Heart left ventricle (tissue), 16 donors: ENCODE data around the gene HTT. TPM values are rescaled to one million over a fixed set of nuclear protein-coding genes. Genes with fewer than 3 reads are reported as not detected.

ENCODE experiments used
- ATAC-seq, 4 donors: fragments of 200-7000 bp; cut with Tn5 transposase; one replicate each; pipeline ENCODE4 v1.9.1; 2020 to 2022; ENCODE audit warnings: moderate library complexity in 4 of 4, mild to moderate bottlenecking in 3 of 4, moderate number of reproducible peaks in 1 of 4
- DNase-seq, 5 donors: peaks; one replicate each; pipeline ENCODE4 v3.0.0-alpha.2; 2020
- H3K27ac ChIP-seq, 12 donors: fragments of 200-600 bp; sonication (generic) in 4 of 12; one replicate each; pipeline versions ENCODE4 v1.5.0 to v1.8.0; 2016 to 2022; ENCODE audit warnings: mild to moderate bottlenecking in 2 of 12
- H3K27me3 ChIP-seq, 9 donors: fragments of 200-600 bp; sonication (generic) in 2 of 9; one replicate each; pipeline versions ENCODE4 v1.5.1 to v1.8.0; 2016 to 2022; ENCODE audit warnings: mild to moderate bottlenecking in 3 of 9
- H3K36me3 ChIP-seq, 9 donors: fragments of 200-600 bp; sonication (generic) in 2 of 9; one replicate each; pipeline versions ENCODE4 v1.5.0 to v1.8.0; 2018 to 2022; ENCODE audit warnings: mild to moderate bottlenecking in 2 of 9
- H3K4me1 ChIP-seq, 12 donors: fragments of 200-600 bp; sonication (generic) in 4 of 12; one replicate each; pipeline versions ENCODE4 v1.5.0 to v1.8.0; 2016 to 2022; ENCODE audit warnings: mild to moderate bottlenecking in 3 of 12
- H3K4me3 ChIP-seq, 12 donors: fragments of 200-600 bp; sonication (generic) in 4 of 12; one replicate each; pipeline versions ENCODE4 v1.5.0 to v1.8.0; 2017 to 2022; ENCODE audit warnings: mild to moderate bottlenecking in 9 of 12, moderate library complexity in 4 of 12
- H3K9me3 ChIP-seq, 12 donors: fragments of 200-600 bp; sonication (generic) in 4 of 12; one replicate each; pipeline versions ENCODE4 v1.5.0 to v1.8.0; 2016 to 2022; ENCODE audit warnings: mild to moderate bottlenecking in 1 of 12
- CTCF ChIP-seq, 12 donors: fragments of 200-600 bp; sonication (generic) in 4 of 12; IDR thresholded peaks; one replicate each; pipeline versions ENCODE4 v1.5.0 to v1.8.0; 2018 to 2022; ENCODE audit warnings: antibody characterized with exemption in 12 of 12, mild to moderate bottlenecking in 5 of 12
- POLR2A ChIP-seq, 2 donors: fragments of 450-650 bp; IDR thresholded peaks; one replicate each; pipeline ENCODE4 v1.6.1; 2017; ENCODE audit warnings: antibody characterized with exemption in 2 of 2, mild to moderate bottlenecking in 2 of 2, moderate library complexity in 2 of 2
- WGBS, 4 donors: extraction: QIAGEN DNeasy Blood & Tissue Kit in 2 of 4; methylation state at CpG; one replicate each; pipeline versions ENCODE4 v1.1.5 to v1.1.7; 2013 to 2018; 5-methylcytosine and 5-hydroxymethylcytosine counted together
- intact Hi-C, 10 donors: fragments of 100-400 bp; cut with DNase I; formaldehyde crosslinking; loops; one replicate each; pipeline versions ENCODE4 v1.11.1 to v1.14.2; 2022
- polyA plus RNA-seq, 2 donors: library from polyadenylated mRNA; stranded (reverse); fragments of 200-250 nt; gene quantifications; one replicate each; pipeline ENCODE4 v1.2.3, GENCODE V29; 2013
- total RNA-seq, 9 donors: library from RNA; depleted of rRNA in 2 of 9; stranded (reverse); fragments of >200 nt in 2 of 9; fragmentation: NEBNext Ultra II Directional in 3 of 9; extraction: Animal tissue kit (Norgen Biotek cat#: 25700) in 3 of 9; gene quantifications; one replicate each; pipeline versions ENCODE4 v1.1.0 to v1.2.4, GENCODE V29; 2016 to 2023
- donor health status: ischemic (EF 13 %, LVEDD 7.1; RV severe dilation, severe dysfunction).
- donor health status: healthy with polysubstance abuse.
- donor health status: DM: no; HTN: yes; CAD: no.
- donor health status: DM: no; HTN: no; CAD: no.
- donor health status: ischemic (EF 25% LVEDD 6.9; RV normal size, moderate dysfunction).
- donor health status: ischemic (EF 25% LVEDD 5.7; RV mildly dilated, moderate dysfunction).
- donor health status: healthy.
- donor health status: DM: yes; HTN: yes; CAD: no.
- donor health status: ischemic (EF 35%, LVEDD 5.7; RV mildly dilated, moderate dysfunction).
- donor health status: nonischemic (EF 11% LVEDD 7.7; RV severe dilation, severe dysfunction).
- donor health status: DM: yes; HTN: yes; CAD: no.
- donor health status: PGD.
- donor health status: ischemic (EF 29% LVEDD 5.4; RV normal size, mild dysfunction).
- donor health status: nonischemic (EF 23%, LVEDD 6.1; RV moderate dilation, normal function).

The HTT gene
- total and polyA plus RNA-seq, 11 donors = 13.9 to 122 (median 25.1) TPM

GRCh38 chr4:3280466-3280865, 206.0 kb downstream of the HTT start:
- intact Hi-C loops = no loop called here
- 86 to 93% (median 89%) methylated on average over 3 of the region's 3 CpGs for WGBS, 4 donors
- DNase-seq = no peak
- H3K4me3 ChIP-seq = no peak overlapping the region
- H3K27me3 ChIP-seq = peaks cover 0 to 4% (median 0%) of the 10 kb centered on the region in 9 donors
- peaks cover 0 to 1% (median 0%) of the 10 kb centered on the region in 12 donors for H3K4me1 ChIP-seq
- peaks cover 0 to 10% (median 3%) of the 10 kb centered on the region in 12 donors for H3K9me3 ChIP-seq
- ATAC-seq = no peak
- H3K36me3 ChIP-seq = no peaks in the 10 kb centered on the region
- H3K27ac ChIP-seq = no peak overlapping the region
- no peak for TF ChIP-seq CTCF (IDR thresholded peaks at IDR 0.05)
- no peak for TF ChIP-seq POLR2A (IDR thresholded peaks at IDR 0.05)

DNA sequence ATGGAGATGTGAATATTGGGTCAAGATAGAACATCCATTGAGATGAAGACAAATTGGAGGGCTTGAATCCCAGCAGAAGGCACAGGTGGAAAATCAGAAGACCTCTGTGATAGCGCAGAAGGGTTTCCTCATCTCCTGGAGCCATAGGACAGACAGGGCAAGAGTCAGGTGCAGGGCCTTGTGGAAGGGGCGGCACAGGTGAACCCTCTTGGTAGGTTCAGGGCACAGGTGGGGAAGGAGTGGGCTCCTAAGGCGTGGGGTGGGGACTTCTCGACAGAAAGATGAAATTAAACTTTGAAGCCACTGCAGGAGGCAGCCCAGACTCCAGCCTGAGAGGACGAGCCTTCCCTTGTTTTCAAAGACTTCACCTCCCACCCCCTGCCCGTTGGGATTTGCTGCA, 209.0 kb downstream of the HTT start:
- no peaks in the 10 kb centered on the region for H3K36me3 ChIP-seq
- TF ChIP-seq POLR2A (IDR thresholded peaks at IDR 0.05) = no peak
- TF ChIP-seq CTCF (IDR thresholded peaks at IDR 0.05) = no peak
- peaks cover 0 to 7% (median 0%) of the 10 kb centered on the region in 9 donors for H3K27me3 ChIP-seq
- no peak overlapping the region for H3K27ac ChIP-seq
- DNase-seq = no peak
- ATAC-seq = no peak
- 74 to 88% (median 81%) methylated on average over 6 of the region's 6 CpGs for WGBS, 4 donors
- intact Hi-C loops = no loop called here
- H3K4me3 ChIP-seq = no peak overlapping the region
- H3K9me3 ChIP-seq = peaks cover 0 to 10% (median 3%) of the 10 kb centered on the region in 12 donors
- peaks cover 0 to 17% (median 1%) of the 10 kb centered on the region in 12 donors for H3K4me1 ChIP-seq

GRCh38 chr4:3283916-3284315, 209.4 kb downstream of the HTT start:
- WGBS, 4 donors = 82 to 88% (median 85%) methylated on average over 13 of the region's 13 CpGs
- ATAC-seq = no peak
- H3K4me3 ChIP-seq = no peak overlapping the region
- no peaks in the 10 kb centered on the region for H3K36me3 ChIP-seq
- no peak overlapping the region for H3K27ac ChIP-seq
- H3K9me3 ChIP-seq = peaks cover 0 to 10% (median 3%) of the 10 kb centered on the region in 12 donors
- peaks cover 0 to 21% (median 6%) of the 10 kb centered on the region in 12 donors for H3K4me1 ChIP-seq
- H3K27me3 ChIP-seq = peaks cover 0 to 7% (median 0%) of the 10 kb centered on the region in 9 donors
- no peak for DNase-seq
- TF ChIP-seq CTCF (IDR thresholded peaks at IDR 0.05) = no peak
- TF ChIP-seq POLR2A (IDR thresholded peaks at IDR 0.05) = no peak
- intact Hi-C loops = no loop called here

DNA sequence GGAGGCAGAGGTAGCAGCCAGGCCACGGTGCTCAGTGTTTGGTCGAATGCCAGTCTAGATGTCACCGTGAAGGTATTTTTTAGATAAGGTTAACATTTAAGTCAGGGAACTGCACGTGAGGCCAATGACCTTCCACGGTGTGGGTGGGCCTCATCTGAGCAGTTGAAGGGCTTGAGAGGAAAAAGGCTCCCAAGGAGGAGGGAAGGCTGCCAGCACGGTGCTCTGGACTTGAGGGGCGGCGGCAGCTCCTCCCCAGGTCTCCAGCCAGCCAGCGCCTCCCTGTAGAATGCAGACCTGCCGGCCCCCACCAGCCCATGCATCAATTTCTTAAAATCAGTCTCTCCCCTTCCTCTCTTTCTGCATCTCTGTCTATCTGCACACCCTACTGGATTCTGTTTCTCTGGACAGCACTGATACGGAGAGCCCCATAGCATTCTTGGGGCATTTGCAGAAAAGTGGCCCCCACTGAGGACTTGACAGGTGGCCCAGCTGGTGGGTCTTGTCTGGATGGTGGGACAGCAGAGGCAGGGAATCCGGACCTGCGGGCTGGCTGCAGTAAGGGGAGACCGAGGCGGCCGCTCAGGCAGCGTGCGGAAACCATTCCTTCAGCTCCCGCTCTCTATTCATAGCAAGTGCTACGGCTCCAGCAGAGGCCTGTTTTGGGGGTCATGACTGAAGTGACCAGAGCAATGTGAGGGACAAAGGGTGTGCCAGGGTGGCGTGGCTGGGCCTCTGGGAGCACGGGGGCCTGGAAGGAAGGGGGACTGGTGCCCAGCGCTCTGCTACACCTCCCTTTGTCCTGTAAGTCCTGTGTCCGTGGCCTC, 210.5 kb downstream of the HTT start:
- no peak overlapping the region for H3K4me3 ChIP-seq
- no peak for TF ChIP-seq CTCF (IDR thresholded peaks at IDR 0.05)
- TF ChIP-seq POLR2A (IDR thresholded peaks at IDR 0.05) = no peak
- intact Hi-C loops = no loop called here
- no peaks in the 10 kb centered on the region for H3K36me3 ChIP-seq
- H3K27ac ChIP-seq = no peak overlapping the region
- H3K9me3 ChIP-seq = peaks cover 0 to 10% (median 3%) of the 10 kb centered on the region in 12 donors
- no peak for DNase-seq
- H3K4me1 ChIP-seq = peaks cover 0 to 24% (median 8%) of the 10 kb centered on the region in 12 donors
- H3K27me3 ChIP-seq = peaks cover 0 to 7% (median 0%) of the 10 kb centered on the region in 9 donors
- no peak for ATAC-seq
- 79 to 86% (median 84%) methylated on average over 22 to 24 of the region's 24 CpGs for WGBS, 4 donors
